ENCODE data around the gene AKTIP. TPM values are rescaled to one million over a fixed set of nuclear protein-coding genes. Genes with fewer than 3 reads are reported as not detected.

Gene AKTIP
- total RNA-seq, 4 donors from 2014 or later = 37.0 to 68.7 (median 50.5) TPM

DNA sequence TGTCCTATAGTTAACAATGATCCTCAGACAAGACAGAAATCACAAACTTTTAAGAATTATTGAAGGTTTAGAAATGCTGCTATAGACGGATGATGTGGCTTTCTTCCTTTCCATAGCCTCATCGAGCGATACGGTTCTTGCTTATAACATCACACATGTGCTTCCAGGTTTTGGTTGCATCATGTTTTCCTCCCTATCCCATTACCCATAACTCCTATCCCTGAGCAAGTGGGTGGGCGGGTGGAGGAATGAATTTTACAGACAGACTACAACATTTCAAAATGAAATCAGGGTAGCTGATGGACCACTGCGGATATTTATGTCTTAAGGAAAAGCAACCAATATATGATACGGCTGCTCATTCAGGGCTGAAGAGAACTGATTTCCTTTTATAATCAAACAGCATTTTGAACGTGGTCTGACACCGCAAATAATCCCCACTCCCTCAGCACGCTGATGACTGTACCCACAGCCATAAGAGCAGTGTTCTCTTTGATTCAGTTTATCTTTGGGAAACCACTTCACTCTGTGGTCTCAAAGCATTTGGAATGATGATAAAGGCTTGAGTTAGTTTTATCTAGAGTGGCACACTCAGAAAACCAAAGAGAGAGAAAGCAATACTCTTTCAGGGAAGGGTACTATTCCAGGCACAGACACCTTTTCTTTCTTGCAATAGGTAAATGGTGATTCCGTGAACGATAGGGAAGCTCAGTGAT, 4.6 kb upstream of the AKTIP start:
- H3K4me1 ChIP-seq = peaks cover 0 to 22% (median 17%) of the 10 kb centered on the region in 4 donors
- intact Hi-C loops (cut with DNase I; ENCODE audit: low total_unique reads) = no loop called here
- H3K36me3 ChIP-seq = no peaks in the 10 kb centered on the region
- H3K4me3 ChIP-seq = no peak overlapping the region
- TF ChIP-seq POLR2A (IDR thresholded peaks at IDR 0.05) = no peak
- TF ChIP-seq, protein P1, sequence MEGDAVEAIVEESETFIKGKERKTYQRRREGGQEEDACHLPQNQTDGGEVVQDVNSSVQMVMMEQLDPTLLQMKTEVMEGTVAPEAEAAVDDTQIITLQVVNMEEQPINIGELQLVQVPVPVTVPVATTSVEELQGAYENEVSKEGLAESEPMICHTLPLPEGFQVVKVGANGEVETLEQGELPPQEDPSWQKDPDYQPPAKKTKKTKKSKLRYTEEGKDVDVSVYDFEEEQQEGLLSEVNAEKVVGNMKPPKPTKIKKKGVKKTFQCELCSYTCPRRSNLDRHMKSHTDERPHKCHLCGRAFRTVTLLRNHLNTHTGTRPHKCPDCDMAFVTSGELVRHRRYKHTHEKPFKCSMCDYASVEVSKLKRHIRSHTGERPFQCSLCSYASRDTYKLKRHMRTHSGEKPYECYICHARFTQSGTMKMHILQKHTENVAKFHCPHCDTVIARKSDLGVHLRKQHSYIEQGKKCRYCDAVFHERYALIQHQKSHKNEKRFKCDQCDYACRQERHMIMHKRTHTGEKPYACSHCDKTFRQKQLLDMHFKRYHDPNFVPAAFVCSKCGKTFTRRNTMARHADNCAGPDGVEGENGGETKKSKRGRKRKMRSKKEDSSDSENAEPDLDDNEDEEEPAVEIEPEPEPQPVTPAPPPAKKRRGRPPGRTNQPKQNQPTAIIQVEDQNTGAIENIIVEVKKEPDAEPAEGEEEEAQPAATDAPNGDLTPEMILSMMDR (IDR thresholded peaks at IDR 0.05) = no peak
- TF ChIP-seq EP300 (IDR thresholded peaks at IDR 0.05; ENCODE audit: low read depth) = no peak
- H3K9me3 ChIP-seq = no peaks in the 10 kb centered on the region
- in situ Hi-C loops (cut with MboI; ENCODE audit: low pct_ligation_motif_present in 1 of 4, low pct_unique_long_range_greater_than_20kb in 1 of 4, low sequenced_read_pairs in 3 of 4) = no loop called here
- no peak overlapping the region for H3K27ac ChIP-seq
- no peak for DNase-seq
- no peaks in the 10 kb centered on the region for H3K27me3 ChIP-seq
- 87 to 92% methylated on average over 9 to 12 of the region's 12 CpGs for WGBS, 2 donors (ENCODE audit: low coverage in 1 of 2)

DNA sequence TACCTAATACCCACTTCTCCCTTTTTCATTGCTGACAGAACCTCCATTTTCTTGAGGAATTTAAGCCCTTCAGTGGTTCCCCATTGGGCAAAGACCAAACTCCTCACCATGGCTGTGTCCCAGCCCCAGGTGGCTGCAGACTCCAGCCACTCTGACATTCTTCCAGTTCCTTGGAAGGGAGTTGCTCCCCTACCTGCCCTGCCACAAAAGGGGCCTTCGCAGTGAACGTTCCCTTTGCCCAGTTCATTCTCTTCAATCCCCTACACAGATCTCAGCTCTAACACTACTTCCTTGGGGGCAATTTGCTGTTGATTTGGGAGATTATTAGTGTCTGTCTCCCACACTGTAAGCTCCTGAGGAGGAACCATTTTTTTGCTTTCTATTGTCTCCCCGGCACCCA, 3.2 kb upstream of the AKTIP start:
- TF ChIP-seq POLR2A (IDR thresholded peaks at IDR 0.05) (no peak), EP300 (IDR thresholded peaks at IDR 0.05; ENCODE audit: low read depth) (no peak), POLR2AphosphoS5 (IDR thresholded peaks at IDR 0.05) (no peak)
- TF ChIP-seq, protein P1 (IDR thresholded peaks at IDR 0.05) = no peak
- in situ Hi-C loops (cut with MboI; ENCODE audit: low pct_ligation_motif_present in 1 of 4, low pct_unique_long_range_greater_than_20kb in 1 of 4, low sequenced_read_pairs in 3 of 4) (no loop called here), intact Hi-C loops (cut with DNase I; ENCODE audit: low total_unique reads) (no loop called here)
- Histone ChIP-seq H3K27ac (no peak overlapping the region), H3K27me3 (no peaks in the 10 kb centered on the region), H3K4me3 (no peak overlapping the region), H3K9me3 (no peaks in the 10 kb centered on the region), H3K36me3 (no peaks in the 10 kb centered on the region), H3K4me1 (peaks cover 10 to 35% (median 28%) of the 10 kb centered on the region in 4 donors)
- WGBS, 2 donors (ENCODE audit: low coverage in 1 of 2) = 87 to 96% methylated on average over 3 of the region's 3 CpGs
- no peak for DNase-seq

DNA sequence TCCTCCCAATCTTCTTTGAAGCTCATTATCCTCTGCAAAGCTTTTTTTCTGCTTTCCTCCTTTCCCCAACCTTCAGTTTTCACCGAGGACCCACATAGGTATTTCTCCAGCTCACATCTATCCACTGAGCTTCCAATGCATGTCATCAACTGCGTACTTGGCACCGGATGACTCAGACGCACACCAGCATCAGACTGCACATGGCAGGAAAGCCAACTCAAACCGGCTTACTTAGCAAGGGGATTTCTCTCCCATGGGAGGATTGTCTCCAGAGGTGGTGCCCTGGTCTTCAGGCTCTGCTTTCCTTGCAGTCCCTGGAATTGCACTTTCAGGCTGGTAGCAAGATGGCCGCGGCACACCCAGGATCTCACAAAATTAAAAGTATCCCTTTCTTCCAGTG, 1.7 kb upstream of the AKTIP start:
- Histone ChIP-seq H3K27ac (peak overlapping the region; percentile 88 to 99 (median 96)), H3K4me1 (peaks cover 19 to 35% (median 28%) of the 10 kb centered on the region in 4 donors), H3K4me3 (no peak overlapping the region), H3K9me3 (no peaks in the 10 kb centered on the region), H3K27me3 (no peaks in the 10 kb centered on the region), H3K36me3 (no peaks in the 10 kb centered on the region)
- TF ChIP-seq POLR2AphosphoS5 (IDR thresholded peaks at IDR 0.05) = no peak
- no peak for TF ChIP-seq POLR2A (IDR thresholded peaks at IDR 0.05)
- TF ChIP-seq, protein P1 (IDR thresholded peaks at IDR 0.05) = no peak
- no peak for TF ChIP-seq EP300 (IDR thresholded peaks at IDR 0.05; ENCODE audit: low read depth)
- no peak for DNase-seq
- WGBS, 2 donors (ENCODE audit: low coverage in 1 of 2) = 73 to 81% methylated on average over 5 to 7 of the region's 7 CpGs
- in situ Hi-C loops (cut with MboI; ENCODE audit: low pct_ligation_motif_present in 1 of 4, low pct_unique_long_range_greater_than_20kb in 1 of 4, low sequenced_read_pairs in 3 of 4) = no loop called here
- intact Hi-C loops (cut with DNase I; ENCODE audit: low total_unique reads) = no loop called here

DNA sequence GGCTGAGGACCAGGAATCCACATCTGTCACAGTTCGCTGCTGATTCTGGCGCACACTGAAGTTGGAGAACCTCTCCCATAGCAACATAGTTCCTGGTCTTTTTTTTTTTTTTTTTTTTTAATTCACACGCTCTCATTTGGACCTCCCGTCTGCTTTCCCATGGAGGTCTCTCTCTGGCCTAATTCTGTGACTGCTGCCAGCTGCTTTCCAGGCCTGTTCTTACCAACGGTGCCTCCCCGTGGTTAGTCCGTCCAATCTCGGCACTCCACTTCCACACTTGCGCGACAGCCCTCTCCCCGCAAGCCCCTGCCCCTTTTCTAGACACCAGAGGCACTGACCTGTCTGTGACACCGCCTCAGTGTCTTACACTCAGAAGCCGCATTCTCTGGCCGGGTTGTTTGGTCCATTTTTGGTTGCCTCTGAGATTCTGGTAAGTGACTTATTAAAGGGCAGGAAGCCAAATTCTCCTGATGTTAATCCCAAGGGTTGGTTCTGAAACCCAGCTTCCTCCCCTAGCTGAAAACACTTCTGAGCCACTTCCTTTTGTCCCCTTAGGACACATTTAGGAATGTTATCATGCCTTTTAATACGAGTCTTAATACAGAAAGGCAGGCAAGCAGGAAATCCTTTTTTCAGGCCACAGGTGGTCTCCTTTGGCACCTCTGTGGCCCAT, 1.1 kb upstream of the AKTIP start:
- H3K9me3 ChIP-seq = no peaks in the 10 kb centered on the region
- H3K27ac ChIP-seq = peak overlapping the region; percentile 88 to 99 (median 96)
- peak overlapping the region; percentile 42 to 64 (median 54) for H3K4me3 ChIP-seq
- peaks cover 19 to 40% (median 28%) of the 10 kb centered on the region in 4 donors for H3K4me1 ChIP-seq
- 0 to 3% methylated on average over 2 to 15 of the region's 15 CpGs for WGBS, 2 donors (ENCODE audit: low coverage in 1 of 2)
- no peaks in the 10 kb centered on the region for H3K27me3 ChIP-seq
- in situ Hi-C loops (cut with MboI; ENCODE audit: low pct_ligation_motif_present in 1 of 4, low pct_unique_long_range_greater_than_20kb in 1 of 4, low sequenced_read_pairs in 3 of 4) (no loop called here), intact Hi-C loops (cut with DNase I; ENCODE audit: low total_unique reads) (no loop called here)
- TF ChIP-seq POLR2AphosphoS5 (IDR thresholded peaks at IDR 0.05) (peak in 1 of 3 donors; percentile 30), POLR2A (IDR thresholded peaks at IDR 0.05) (no peak), EP300 (IDR thresholded peaks at IDR 0.05; ENCODE audit: low read depth) (no peak)
- TF ChIP-seq, protein P1 (IDR thresholded peaks at IDR 0.05) = no peak
- H3K36me3 ChIP-seq = no peaks in the 10 kb centered on the region
- peak; percentile 43 for DNase-seq

Measured in transverse colon (tissue), 4 donors.